Measurements from ENCODE around the gene AICDA. TPM values are rescaled to one million over a fixed set of nuclear protein-coding genes. Genes with fewer than 3 reads are reported as not detected.

AICDA gene
- total RNA-seq = 0.26 TPM
- polyA plus RNA-seq = 0.14 TPM

DNA sequence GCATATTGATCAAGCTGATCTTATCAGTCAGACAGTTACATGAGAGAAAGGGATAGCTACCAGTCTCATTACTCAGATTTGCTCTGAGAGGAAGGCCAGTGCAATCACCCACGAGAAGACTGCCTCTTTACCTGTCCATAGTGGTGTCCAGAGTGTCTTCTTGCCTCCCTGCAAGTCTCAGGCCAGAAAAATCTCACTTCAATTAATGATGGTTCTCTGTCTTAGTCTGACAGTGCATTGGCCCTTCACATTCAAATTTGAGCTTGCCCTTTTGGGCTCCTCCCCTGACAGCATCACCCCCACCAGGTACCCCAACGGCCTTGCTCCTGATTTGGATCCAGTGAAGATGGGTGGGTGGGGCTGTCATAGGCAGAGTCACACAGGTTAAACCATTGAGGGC is at the start of gene AICDA:
Gene AICDA (minus strand): TSS at position 231 of the 400 bp plus-strand sequence. CDS start 92 bp downstream, at position 139.
- H3K4me3 ChIP-seq (ENCODE audit: low read depth, low read length) = no peak within 1 kb of the TSS
- no peak for DNase-seq (ENCODE audit: extremely low spot score)
- no peak within 1 kb of the TSS for H3K27ac ChIP-seq (ENCODE audit: low read depth)
- no peaks in the 10 kb centered on the region for H3K36me3 ChIP-seq (ENCODE audit: insufficient read depth)
- H3K4me1 ChIP-seq (ENCODE audit: insufficient read depth) = no peaks in the 10 kb centered on the region
- 59% methylated on average over 2 of the region's 2 CpGs for WGBS

DNA sequence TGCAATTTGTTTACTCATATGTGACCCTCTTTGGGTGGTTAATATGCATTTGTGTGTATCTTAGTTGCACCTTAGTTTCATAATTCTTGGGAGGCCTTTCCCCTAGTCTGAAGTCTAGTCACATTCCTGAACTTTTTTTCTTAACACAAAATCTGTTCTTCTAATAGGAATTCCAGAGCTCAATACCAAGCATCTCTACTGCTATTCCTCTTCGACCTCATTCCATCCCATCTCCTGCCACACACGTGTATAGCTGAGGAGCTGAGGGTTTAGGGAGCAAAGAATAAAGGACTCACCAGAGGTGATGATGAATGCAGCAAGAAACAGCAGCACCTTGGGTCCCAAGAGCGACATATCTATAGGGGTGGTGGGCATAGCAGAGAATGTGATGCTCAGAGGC is 49.1 kb upstream of the AICDA start:
- Histone ChIP-seq H3K36me3 (ENCODE audit: insufficient read depth) (no peaks in the 10 kb centered on the region), H3K4me1 (ENCODE audit: insufficient read depth) (no peaks in the 10 kb centered on the region), H3K27ac (ENCODE audit: low read depth) (no peak overlapping the region), H3K4me3 (ENCODE audit: low read depth, low read length) (no peak overlapping the region)
- WGBS = 80% methylated on average over 3 of the region's 3 CpGs
- no peak for DNase-seq (ENCODE audit: extremely low spot score)

DNA sequence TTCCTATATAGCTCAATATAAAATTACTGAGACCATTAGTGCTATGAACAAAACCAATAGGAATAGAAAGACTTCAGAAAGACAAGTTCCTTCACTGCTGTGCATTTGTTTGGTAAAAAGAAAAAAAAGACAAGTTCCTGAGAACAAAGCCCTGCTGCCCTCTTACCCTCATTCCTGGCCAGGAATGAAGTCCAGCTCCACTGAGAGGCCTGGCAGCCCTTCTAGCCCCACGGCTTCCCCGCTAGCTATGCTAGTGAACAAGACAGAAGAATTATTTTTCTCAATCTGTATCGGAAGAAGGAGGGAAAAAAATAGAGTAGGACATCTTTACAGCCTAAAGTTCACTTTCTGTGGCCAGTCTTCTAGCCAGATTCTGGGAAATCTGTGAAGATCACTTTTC is 48.4 kb upstream of the AICDA start:
- Histone ChIP-seq H3K36me3 (ENCODE audit: insufficient read depth) (no peaks in the 10 kb centered on the region), H3K4me3 (ENCODE audit: low read depth, low read length) (no peak overlapping the region), H3K27ac (ENCODE audit: low read depth) (no peak overlapping the region), H3K4me1 (ENCODE audit: insufficient read depth) (no peaks in the 10 kb centered on the region)
- DNase-seq (ENCODE audit: extremely low spot score) = no peak
- 65% methylated on average over 3 of the region's 3 CpGs for WGBS

DNA sequence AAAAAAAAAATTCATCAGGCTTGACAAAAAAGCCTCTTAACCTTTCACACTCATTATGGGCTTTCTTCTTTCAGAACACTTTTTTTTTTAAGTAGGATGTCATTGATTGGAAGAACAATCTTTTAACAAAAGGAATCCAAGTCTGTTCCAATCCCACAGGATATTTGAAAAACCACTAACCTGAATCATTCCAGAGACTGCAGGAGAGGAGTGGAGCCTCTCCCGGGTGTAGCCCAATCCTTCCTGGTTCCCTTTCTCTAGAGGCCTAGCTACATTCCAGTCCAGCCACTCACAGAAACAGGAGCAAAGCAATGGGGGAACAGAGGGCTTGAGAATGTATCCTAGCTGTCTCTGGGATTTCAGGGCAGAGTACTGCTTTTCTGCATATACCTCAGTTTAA is 45.7 kb upstream of the AICDA start:
- Histone ChIP-seq H3K4me3 (ENCODE audit: low read depth, low read length) (no peak overlapping the region), H3K4me1 (ENCODE audit: insufficient read depth) (no peaks in the 10 kb centered on the region), H3K36me3 (ENCODE audit: insufficient read depth) (no peaks in the 10 kb centered on the region), H3K27ac (ENCODE audit: low read depth) (no peak overlapping the region)
- WGBS = 40% methylated on average over 1 of the region's 1 CpG
- DNase-seq (ENCODE audit: extremely low spot score) = no peak

DNA sequence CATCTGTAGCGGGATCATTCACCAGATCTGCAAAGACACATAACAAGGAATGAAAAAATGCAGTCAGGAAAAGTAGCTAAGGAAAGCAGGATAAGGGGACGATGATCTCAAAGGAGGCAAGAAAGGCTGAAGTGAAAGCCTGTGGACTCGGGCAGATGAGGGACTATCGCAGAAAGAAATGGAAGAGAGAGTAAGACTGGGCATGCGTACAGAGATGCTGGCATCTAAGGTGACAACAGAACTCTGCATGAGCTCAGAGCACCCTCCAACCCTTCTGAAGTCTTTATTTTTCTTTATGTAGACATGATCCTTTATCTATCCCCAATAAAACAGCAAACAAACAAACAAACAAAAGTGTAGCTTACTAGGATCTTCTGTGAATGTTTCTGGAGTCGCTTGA is 42.8 kb upstream of the AICDA start:
- H3K4me1 ChIP-seq (ENCODE audit: insufficient read depth) = no peaks in the 10 kb centered on the region
- no peak for DNase-seq (ENCODE audit: extremely low spot score)
- 77% methylated on average over 6 of the region's 6 CpGs for WGBS
- H3K4me3 ChIP-seq (ENCODE audit: low read depth, low read length) = no peak overlapping the region
- H3K36me3 ChIP-seq (ENCODE audit: insufficient read depth) = no peaks in the 10 kb centered on the region
- no peak overlapping the region for H3K27ac ChIP-seq (ENCODE audit: low read depth)

DNA sequence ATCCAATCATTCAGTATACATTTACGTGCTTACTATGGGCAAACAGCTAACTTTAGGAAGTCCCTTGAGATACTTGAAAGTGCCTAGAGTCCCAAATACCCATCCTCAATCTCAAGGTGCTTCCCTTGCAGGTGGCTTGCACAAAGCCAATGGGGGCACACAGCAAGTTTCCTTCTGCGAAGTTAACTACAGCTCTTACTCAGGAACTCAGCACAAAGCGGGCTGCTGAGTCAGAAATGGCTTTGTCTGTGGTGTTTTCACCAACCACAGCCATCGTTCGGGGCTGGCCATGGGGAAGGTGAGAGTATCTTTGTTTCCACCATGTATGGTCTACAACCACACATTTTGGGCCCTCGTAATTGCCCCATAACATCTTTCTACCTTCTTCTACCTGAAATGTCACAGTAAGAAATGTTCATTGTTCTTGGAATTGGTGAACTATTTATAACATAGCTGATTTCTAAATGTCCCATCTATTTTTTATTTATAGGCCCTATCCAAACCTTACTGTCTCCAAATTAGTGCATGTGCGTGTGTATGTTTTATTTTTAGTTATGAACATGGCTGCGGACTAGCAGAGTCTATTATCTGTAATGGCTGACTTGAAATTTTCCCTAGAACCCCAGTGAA is 36.0 kb upstream of the AICDA start:
- no peaks in the 10 kb centered on the region for H3K36me3 ChIP-seq (ENCODE audit: insufficient read depth)
- 87% methylated on average over 8 of the region's 8 CpGs for WGBS
- no peak for DNase-seq (ENCODE audit: extremely low spot score)
- H3K4me1 ChIP-seq (ENCODE audit: insufficient read depth) = no peaks in the 10 kb centered on the region
- no peak overlapping the region for H3K4me3 ChIP-seq (ENCODE audit: low read depth, low read length)
- H3K27ac ChIP-seq (ENCODE audit: low read depth) = no peak overlapping the region

DNA sequence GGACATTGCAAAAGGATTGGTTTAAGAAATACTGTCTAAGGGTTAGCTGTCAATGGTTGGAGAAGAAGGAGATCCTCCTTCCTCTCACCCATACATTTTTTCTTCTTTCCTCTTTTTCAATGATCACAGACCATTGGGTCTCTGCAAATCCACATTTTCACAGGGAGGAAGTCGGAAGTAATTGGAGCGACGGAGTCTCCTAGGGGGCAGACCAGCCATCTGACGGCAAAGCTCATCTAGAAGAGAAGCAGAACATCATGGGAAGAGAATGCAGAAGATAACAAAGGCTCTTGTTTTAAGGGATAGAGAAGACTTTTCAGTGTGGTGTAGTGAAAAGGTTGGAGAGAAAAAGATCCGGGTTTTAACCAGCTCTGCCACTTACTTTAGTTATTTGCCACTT is 35.3 kb upstream of the AICDA start:
- DNase-seq (ENCODE audit: extremely low spot score) = no peak
- H3K4me1 ChIP-seq (ENCODE audit: insufficient read depth) = no peaks in the 10 kb centered on the region
- no peak overlapping the region for H3K4me3 ChIP-seq (ENCODE audit: low read depth, low read length)
- 79% methylated on average over 5 of the region's 5 CpGs for WGBS
- H3K36me3 ChIP-seq (ENCODE audit: insufficient read depth) = no peaks in the 10 kb centered on the region
- H3K27ac ChIP-seq (ENCODE audit: low read depth) = no peak overlapping the region

DNA sequence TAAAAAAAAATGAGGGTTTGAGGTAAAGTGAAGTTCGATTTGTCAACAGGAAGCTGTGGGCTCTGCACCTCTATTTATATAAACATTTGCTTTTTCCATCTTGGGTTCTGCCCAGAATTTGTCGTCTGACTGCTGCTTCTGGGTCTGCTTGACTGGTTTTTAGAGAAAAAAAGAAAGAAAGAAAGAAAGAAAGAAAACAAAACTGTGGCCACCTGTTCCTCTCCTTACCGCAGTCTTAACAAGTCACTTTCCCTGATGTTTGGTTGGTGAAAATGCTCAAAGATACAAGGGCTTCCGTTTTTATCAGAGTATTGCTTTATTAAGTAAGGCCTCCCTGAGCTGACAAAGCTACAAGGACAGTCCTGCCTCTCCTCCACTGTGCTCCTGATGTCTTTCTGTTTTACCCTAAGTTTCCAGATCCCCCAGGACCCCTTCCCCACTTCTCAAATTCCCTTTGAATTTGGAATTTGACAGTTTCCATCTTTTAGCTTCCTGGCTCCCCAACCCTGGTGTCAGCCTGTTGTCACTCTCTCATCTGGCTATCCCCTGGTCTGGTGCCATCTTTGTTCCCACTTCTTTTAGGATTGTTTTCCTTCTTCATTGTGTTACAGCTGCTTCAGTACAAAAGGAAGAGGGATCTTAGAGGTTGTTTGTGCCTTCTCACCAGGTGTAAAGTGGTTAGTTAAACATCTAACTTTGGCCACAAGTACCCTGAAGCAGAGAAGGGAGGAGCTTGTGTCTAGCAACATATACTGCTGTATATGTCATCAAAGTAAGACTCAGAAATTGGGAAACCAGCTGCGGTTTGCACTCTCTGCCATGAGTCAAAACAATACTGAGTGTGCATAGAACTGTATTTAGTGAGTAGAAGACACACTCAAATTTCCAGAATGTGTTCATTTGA is 31.9 kb upstream of the AICDA start:
- no peak overlapping the region for H3K27ac ChIP-seq (ENCODE audit: low read depth)
- 41% methylated on average over 5 of the region's 5 CpGs for WGBS
- DNase-seq (ENCODE audit: extremely low spot score) = no peak
- no peak overlapping the region for H3K4me3 ChIP-seq (ENCODE audit: low read depth, low read length)
- no peaks in the 10 kb centered on the region for H3K4me1 ChIP-seq (ENCODE audit: insufficient read depth)
- peaks cover 1% of the 10 kb centered on the region for H3K36me3 ChIP-seq (ENCODE audit: insufficient read depth)

DNA sequence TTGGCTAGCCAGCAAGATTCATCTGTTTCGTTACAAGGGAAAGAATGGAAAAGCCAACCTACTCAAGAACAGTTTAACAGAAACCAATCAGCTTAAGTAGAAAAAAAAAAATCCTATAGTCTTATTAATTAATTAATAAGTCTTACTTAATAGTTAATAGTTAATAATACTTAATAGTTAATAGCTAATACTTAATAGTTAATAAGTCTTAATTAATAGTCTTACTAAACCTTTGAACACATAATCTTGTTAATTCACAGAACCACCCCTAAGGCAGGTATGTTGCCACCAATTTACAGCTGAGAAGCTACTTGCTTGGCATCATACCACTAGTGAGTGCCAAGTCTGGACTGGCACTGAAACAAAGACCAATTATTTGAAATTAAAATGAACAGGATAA is 30.1 kb upstream of the AICDA start:
- Histone ChIP-seq H3K4me1 (ENCODE audit: insufficient read depth) (no peaks in the 10 kb centered on the region), H3K27ac (ENCODE audit: low read depth) (no peak overlapping the region), H3K4me3 (ENCODE audit: low read depth, low read length) (no peak overlapping the region), H3K36me3 (ENCODE audit: insufficient read depth) (peaks cover 1% of the 10 kb centered on the region)
- WGBS = 93% methylated on average over 1 of the region's 1 CpG
- DNase-seq (ENCODE audit: extremely low spot score) = no peak

DNA sequence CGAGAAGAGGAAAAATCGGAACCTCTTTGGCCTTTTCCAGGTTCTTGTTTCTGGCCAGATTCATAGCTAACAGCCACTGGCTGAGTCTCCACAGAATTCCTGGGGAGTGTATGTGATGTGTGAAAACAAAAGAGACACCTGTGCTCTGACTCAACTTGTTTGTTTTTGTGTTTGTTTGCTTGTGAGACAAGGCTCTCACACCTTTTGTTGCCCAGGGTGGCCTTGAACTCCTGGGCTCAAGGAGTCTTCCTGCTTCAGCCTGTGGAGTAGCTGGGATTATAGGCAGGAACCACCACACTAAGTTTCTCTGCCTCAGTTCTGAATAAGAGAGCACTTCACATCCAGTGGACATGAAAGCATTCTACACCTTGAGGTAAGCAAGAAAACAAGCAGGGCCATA is 27.3 kb upstream of the AICDA start:
- H3K4me3 ChIP-seq (ENCODE audit: low read depth, low read length) = no peak overlapping the region
- no peak for DNase-seq (ENCODE audit: extremely low spot score)
- no peak overlapping the region for H3K27ac ChIP-seq (ENCODE audit: low read depth)
- 82% methylated on average over 2 of the region's 2 CpGs for WGBS
- no peaks in the 10 kb centered on the region for H3K4me1 ChIP-seq (ENCODE audit: insufficient read depth)
- H3K36me3 ChIP-seq (ENCODE audit: insufficient read depth) = peaks cover 1% of the 10 kb centered on the region

DNA sequence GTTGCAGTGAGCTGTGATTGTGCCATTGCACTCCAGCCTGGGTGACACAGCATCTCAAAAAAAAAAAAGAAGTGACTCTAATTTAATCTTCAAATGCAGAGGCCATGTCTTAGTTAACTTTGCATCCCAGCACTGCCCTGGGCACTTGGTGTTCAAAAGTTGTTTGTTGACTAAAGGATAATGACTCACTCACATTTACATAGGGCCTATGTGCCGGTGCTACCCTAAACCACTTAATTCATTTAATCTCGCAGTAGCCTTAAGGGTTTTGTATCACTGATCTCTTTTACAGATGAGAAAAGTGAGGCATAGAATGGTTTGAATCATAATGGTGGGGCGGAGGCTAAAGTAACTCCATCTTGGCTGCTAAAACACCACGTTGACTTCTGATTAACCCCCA is 26.3 kb upstream of the AICDA start:
- 72% methylated on average over 4 of the region's 4 CpGs for WGBS

DNA sequence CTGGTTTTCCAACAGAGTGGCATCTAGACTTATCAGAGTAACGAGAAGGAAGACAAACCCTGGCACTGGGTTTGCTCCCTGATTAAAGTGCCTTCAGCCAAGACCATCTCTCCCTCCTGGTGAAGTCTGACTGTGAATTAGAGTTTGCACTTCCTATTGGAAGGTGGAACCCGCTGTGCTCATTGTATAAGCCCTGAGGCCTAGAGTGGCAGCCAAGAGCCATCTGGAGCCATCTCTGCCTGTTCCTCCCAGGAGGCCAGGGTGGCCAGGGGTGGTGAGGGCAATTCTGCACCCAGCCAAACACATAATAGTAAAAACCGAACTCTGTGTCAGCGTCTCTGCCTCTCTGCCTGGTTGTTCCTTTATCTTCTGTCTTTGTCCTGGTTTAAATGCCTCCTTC is 25.0 kb upstream of the AICDA start:
- WGBS = 84% methylated on average over 4 of the region's 4 CpGs
- DNase-seq (ENCODE audit: extremely low spot score) = no peak

More for the DNA sequence above, 26.3 kb upstream of the AICDA start:
- Histone ChIP-seq H3K4me1 (ENCODE audit: insufficient read depth) (no peaks in the 10 kb centered on the region), H3K27ac (ENCODE audit: low read depth) (no peak overlapping the region), H3K4me3 (ENCODE audit: low read depth, low read length) (no peak overlapping the region), H3K36me3 (ENCODE audit: insufficient read depth) (peaks cover 1% of the 10 kb centered on the region)
- DNase-seq (ENCODE audit: extremely low spot score) = no peak

DNA sequence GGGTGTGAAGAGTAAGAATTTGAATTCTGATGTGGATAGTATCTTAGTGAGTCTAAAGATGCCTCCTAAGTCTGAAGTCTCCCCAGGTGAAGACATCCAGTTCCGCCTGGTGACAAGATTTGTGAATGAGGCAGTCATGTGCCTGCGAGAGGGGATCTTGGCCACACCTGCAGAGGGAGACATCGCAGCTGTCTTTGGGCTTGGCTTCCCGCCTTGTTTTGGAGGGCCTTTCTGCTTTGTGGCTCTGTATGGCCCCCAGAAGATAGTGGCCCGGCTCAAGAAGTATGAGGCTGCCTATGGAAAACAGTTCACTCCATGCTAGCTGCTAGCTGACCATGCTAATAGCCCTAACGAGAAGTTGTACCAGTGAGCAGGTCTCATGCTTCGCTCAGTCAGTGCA is 24.6 kb upstream of the AICDA start:
- Histone ChIP-seq H3K27ac (ENCODE audit: low read depth) (no peak overlapping the region), H3K4me1 (ENCODE audit: insufficient read depth) (no peaks in the 10 kb centered on the region), H3K36me3 (ENCODE audit: insufficient read depth) (peaks cover 1% of the 10 kb centered on the region), H3K4me3 (ENCODE audit: low read depth, low read length) (no peak overlapping the region)
- 96% methylated on average over 7 of the region's 7 CpGs for WGBS
- DNase-seq (ENCODE audit: extremely low spot score) = no peak

More for the DNA sequence above, 25.0 kb upstream of the AICDA start:
- no peaks in the 10 kb centered on the region for H3K4me1 ChIP-seq (ENCODE audit: insufficient read depth)
- H3K27ac ChIP-seq (ENCODE audit: low read depth) = no peak overlapping the region
- H3K36me3 ChIP-seq (ENCODE audit: insufficient read depth) = peaks cover 1% of the 10 kb centered on the region
- H3K4me3 ChIP-seq (ENCODE audit: low read depth, low read length) = no peak overlapping the region

DNA sequence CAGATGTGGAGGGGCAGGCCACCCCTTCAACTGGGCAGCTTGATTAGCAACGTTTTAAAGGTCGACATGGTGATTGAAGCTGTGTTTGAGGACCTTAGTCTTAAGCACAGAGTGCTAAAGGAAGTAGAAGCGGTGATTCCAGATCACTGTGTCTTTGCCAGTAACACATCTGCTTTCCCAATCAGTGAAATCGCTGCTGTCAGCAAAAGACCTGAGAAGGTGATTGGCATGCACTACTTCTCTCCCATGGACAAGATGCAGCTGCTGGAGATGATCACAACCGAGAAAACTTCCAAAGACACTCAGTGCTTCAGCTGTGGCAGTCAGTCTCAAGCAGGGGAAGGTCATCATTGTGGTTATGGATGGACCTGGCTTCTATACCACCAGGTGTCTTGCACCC is 23.9 kb upstream of the AICDA start:
- 62% methylated on average over 5 of the region's 5 CpGs for WGBS
- H3K27ac ChIP-seq (ENCODE audit: low read depth) = no peak overlapping the region
- peaks cover 1% of the 10 kb centered on the region for H3K36me3 ChIP-seq (ENCODE audit: insufficient read depth)
- H3K4me3 ChIP-seq (ENCODE audit: low read depth, low read length) = no peak overlapping the region
- no peaks in the 10 kb centered on the region for H3K4me1 ChIP-seq (ENCODE audit: insufficient read depth)
- no peak for DNase-seq (ENCODE audit: extremely low spot score)
